A673 (cell line): ENCODE measurements around the gene OR56A4. TPM values are rescaled to one million over a fixed set of nuclear protein-coding genes. Genes with fewer than 3 reads are reported as not detected.
A peak's percentile ranks its signal among the peaks of the same experiment; 100 is the strongest.

ENCODE experiments used
- Bru-seq: library from RNA; stranded (reverse); fragments of 400-500 nt; gene quantifications from one replicate; lab custom pipeline; 2021; lab: Mats Ljungman, UMichigan
- BruChase-seq, 2 experiments: library from RNA; stranded (reverse); fragments of 400-500 nt; gene quantifications; one replicate each; lab custom pipeline; 2021; lab: Mats Ljungman, UMichigan
- BruUV-seq: library from RNA; stranded (reverse); fragments of 400-500 nt; replicated peaks from 2 replicates; lab custom pipeline; 2021; lab: Mats Ljungman, UMichigan
- CTCF ChIA-PET: fragments of 300-600 bp; sonication (Branson Sonifier 250); formaldehyde crosslinking; loops from one replicate; lab custom pipeline; 2022; ENCODE audit warnings: antibody characterized with exemption; lab: Charles Lee
- POLR2A ChIA-PET: fragments of 300-600 bp; sonication (Branson Sonifier 250); formaldehyde crosslinking; loops from one replicate; lab custom pipeline; 2022; ENCODE audit warnings: antibody characterized with exemption; ENCODE audit not compliant: low non-redundant PET; lab: Charles Lee
- DNase-seq: peaks from one replicate; pipeline ENCODE4 v3.0.0-alpha.2; 2015; ENCODE audit warnings: low spot score
- H3K27ac ChIP-seq: fragments of 200-600 bp; sonication (generic); 2 replicates; pipeline ENCODE4 v1.5.1; 2016; ENCODE audit warnings: mixed run types, low read depth, mild to moderate bottlenecking, mixed read lengths, antibody characterized with exemption, low read length; ENCODE audit not compliant: poor library complexity, severe bottlenecking
- H3K27me3 ChIP-seq: fragments of 200-600 bp; sonication (generic); replicated peaks from 2 replicates; pipeline ENCODE4 v1.6.1; 2017; ENCODE audit warnings: mixed run types, low read depth, mild to moderate bottlenecking, mixed read lengths, antibody characterized with exemption, low read length; ENCODE audit not compliant: insufficient read depth, poor library complexity
- H3K36me3 ChIP-seq: fragments of 200-600 bp; sonication (generic); 2 replicates; pipeline ENCODE4 v1.6.1; 2016; ENCODE audit warnings: mixed run types, mild to moderate bottlenecking, mixed read lengths, antibody characterized with exemption, low read length; ENCODE audit not compliant: insufficient read depth, poor library complexity, severe bottlenecking
- H3K4me1 ChIP-seq: fragments of 200-600 bp; sonication (generic); 2 replicates; pipeline ENCODE4 v1.6.1; 2017; ENCODE audit warnings: mixed run types, mild to moderate bottlenecking, mixed read lengths, antibody characterized with exemption, low read length; ENCODE audit not compliant: insufficient read depth, poor library complexity, severe bottlenecking
- H3K4me3 ChIP-seq: fragments of 200-600 bp; sonication (generic); 2 replicates; pipeline ENCODE4 v1.5.1; 2016; ENCODE audit warnings: low read depth, mixed run types, mild to moderate bottlenecking, mixed read lengths, low read length; ENCODE audit not compliant: poor library complexity, severe bottlenecking
- H3K9me3 ChIP-seq: fragments of 200-600 bp; sonication (generic); 2 replicates; pipeline ENCODE4 v1.6.1; 2016; ENCODE audit warnings: mixed run types, low read depth, mild to moderate bottlenecking, mixed read lengths, antibody characterized with exemption, low read length; ENCODE audit not compliant: poor library complexity, severe bottlenecking
- EZH2 ChIP-seq: fragments of 200-600 bp; sonication (generic); IDR thresholded peaks from 2 replicates; pipeline ENCODE4 v1.6.1; 2017; ENCODE audit warnings: borderline replicate concordance, low read depth, mild to moderate bottlenecking, mixed read lengths, antibody characterized with exemption, low read length; ENCODE audit not compliant: poor library complexity, severe bottlenecking
- intact Hi-C: fragments of 100-400 bp; cut with micrococcal nuclease; formaldehyde crosslinking; loops from one replicate; pipeline ENCODE4 v1.10.0; 2022; ENCODE audit not compliant: unreplicated experiment
- long read RNA-seq: library from polyadenylated mRNA; stranded (forward); transcript quantifications from one replicate; pipeline ENCODE4 v2.0.0, GENCODE V29; 2022
- total RNA-seq: library from RNA; stranded (reverse); gene quantifications from 2 replicates; pipeline ENCODE4 v1.2.3, GENCODE V29; 2021
- TF ChIP-seq, protein P1 (sequence below): fragments of 300-800, 200-600 bp; sonication (generic); conservative IDR thresholded peaks from 2 replicates; pipeline ENCODE4 v1.5.1; 2017; ENCODE audit warnings: low read depth, mild to moderate bottlenecking, antibody characterized with exemption, low read length, moderate library complexity, mixed read lengths

OR56A4 gene, protein sequence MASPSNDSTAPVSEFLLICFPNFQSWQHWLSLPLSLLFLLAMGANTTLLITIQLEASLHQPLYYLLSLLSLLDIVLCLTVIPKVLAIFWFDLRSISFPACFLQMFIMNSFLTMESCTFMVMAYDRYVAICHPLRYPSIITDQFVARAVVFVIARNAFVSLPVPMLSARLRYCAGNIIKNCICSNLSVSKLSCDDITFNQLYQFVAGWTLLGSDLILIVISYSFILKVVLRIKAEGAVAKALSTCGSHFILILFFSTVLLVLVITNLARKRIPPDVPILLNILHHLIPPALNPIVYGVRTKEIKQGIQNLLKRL
- total RNA-seq (not detected in 2 replicates), Bru-seq, nascent RNA (percentile 10 among the genes with signal in this experiment), BruChase-seq, experiment 1, labeled RNA remaining after a 2-hour chase (percentile 14 among the genes with signal in this experiment), BruChase-seq, experiment 2, labeled RNA remaining after a 6-hour chase (percentile 25 among the genes with signal in this experiment)
- long read RNA-seq, result 0 reads

DNA sequence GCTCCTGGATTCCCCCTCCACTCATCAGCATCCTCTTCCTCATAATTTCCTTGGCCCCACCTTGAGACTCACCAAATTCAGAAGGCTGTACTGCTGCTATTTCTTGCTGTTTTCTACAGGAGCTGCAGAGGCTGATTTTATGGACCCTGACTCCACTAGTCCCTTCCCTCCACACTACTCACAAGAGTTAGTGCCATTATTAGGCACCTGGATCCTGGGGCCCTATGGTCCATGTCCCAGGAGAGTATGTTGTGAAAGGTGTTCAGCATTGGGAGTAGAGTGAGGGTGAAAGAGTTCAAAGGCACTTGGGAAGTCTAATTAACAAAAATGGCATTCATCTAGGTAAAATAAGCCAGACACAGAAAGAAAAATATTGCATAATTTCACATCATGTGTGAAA lies at the start of gene OR56A4:
OR56A4 (minus strand) TSS at position 101 of the 400 bp plus-strand sequence. CDS start 3,954 bp downstream, outside the sequence.
- no TSS peak for BruUV-seq
- no peak within 1 kb of the TSS for H3K27ac ChIP-seq
- no peak for TF ChIP-seq EZH2
- TF ChIP-seq, protein P1, sequence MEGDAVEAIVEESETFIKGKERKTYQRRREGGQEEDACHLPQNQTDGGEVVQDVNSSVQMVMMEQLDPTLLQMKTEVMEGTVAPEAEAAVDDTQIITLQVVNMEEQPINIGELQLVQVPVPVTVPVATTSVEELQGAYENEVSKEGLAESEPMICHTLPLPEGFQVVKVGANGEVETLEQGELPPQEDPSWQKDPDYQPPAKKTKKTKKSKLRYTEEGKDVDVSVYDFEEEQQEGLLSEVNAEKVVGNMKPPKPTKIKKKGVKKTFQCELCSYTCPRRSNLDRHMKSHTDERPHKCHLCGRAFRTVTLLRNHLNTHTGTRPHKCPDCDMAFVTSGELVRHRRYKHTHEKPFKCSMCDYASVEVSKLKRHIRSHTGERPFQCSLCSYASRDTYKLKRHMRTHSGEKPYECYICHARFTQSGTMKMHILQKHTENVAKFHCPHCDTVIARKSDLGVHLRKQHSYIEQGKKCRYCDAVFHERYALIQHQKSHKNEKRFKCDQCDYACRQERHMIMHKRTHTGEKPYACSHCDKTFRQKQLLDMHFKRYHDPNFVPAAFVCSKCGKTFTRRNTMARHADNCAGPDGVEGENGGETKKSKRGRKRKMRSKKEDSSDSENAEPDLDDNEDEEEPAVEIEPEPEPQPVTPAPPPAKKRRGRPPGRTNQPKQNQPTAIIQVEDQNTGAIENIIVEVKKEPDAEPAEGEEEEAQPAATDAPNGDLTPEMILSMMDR, result no peak
- no peaks in the 10 kb centered on the region for H3K9me3 ChIP-seq
- DNase-seq, result no peak
- no peaks in the 10 kb centered on the region for H3K4me1 ChIP-seq
- ChIA-PET POLR2A (no interaction called here), CTCF (no interaction called here)
- H3K36me3 ChIP-seq, result no peaks in the 10 kb centered on the region
- H3K4me3 ChIP-seq, result no peak within 1 kb of the TSS
- intact Hi-C loops, result no loop called here
- H3K27me3 ChIP-seq, result peaks cover 11% of the 10 kb centered on the region

DNA sequence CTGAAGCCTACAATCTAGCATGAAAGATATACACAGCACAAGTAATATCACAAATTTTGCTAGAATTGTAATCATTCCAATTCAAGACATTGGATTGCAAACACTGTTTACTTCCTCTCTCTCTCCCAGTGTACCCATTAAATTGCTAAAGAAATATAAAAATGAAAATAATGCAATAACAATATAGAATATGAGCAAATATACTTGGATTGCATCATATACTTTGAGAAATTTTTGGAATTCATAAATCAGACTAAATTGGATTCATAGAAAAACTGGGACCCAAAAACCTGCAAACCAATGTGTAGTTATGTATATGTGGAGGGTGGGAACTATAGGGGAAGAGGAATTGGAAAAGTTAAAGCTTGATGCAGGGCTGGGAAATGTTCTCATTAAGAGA lies 48.8 kb upstream of the OR56A4 start:
- intact Hi-C loops, result no loop called here
- Histone ChIP-seq H3K27me3 (peaks cover 14% of the 10 kb centered on the region), H3K36me3 (no peaks in the 10 kb centered on the region), H3K4me3 (no peak overlapping the region), H3K9me3 (no peaks in the 10 kb centered on the region), H3K27ac (no peak overlapping the region), H3K4me1 (no peaks in the 10 kb centered on the region)
- CTCF ChIA-PET, result no interaction called here
- no TSS peak for BruUV-seq
- TF ChIP-seq EZH2, result no peak
- TF ChIP-seq, protein P1, result no peak
- POLR2A ChIA-PET, result no interaction called here
- DNase-seq, result no peak

DNA sequence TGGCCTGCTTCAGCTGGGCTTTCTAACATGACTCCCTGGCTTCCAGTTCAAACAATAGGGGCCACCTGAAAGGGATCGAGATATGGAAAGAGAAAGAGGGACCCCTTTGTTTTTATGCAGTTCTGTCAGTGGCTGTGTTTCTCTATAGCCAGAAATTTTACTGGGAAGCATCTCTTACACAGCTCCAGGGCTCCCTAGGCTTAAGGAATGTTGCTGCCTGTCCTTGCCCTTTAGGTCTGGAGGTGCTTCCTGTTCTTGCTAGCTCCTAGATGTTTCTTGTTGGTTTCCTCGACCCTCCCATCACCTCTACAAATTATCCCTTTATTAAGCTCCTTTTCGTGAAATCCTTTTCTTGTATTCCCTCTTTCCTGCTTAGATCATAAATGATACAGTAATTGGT lies 45.6 kb upstream of the OR56A4 start:
- H3K4me1 ChIP-seq, result no peaks in the 10 kb centered on the region
- no peak overlapping the region for H3K4me3 ChIP-seq
- CTCF ChIA-PET, result no interaction called here
- no peak overlapping the region for H3K27ac ChIP-seq
- no TSS peak for BruUV-seq
- H3K36me3 ChIP-seq, result no peaks in the 10 kb centered on the region
- intact Hi-C loops, result no loop called here
- peaks cover 14% of the 10 kb centered on the region for H3K27me3 ChIP-seq
- DNase-seq, result no peak
- POLR2A ChIA-PET, result no interaction called here
- no peak for TF ChIP-seq EZH2
- TF ChIP-seq, protein P1, result no peak
- no peaks in the 10 kb centered on the region for H3K9me3 ChIP-seq
